Metanephros (tissue), 1 donor: ENCODE data around the gene GYG2. TPM values are rescaled to one million over a fixed set of nuclear protein-coding genes. Genes with fewer than 3 reads are reported as not detected.

Experiments used
- total RNA-seq: library from RNA; depleted of rRNA; stranded (reverse); fragments of >200 nt; gene quantifications from one replicate; pipeline ENCODE4 v1.2.3, GENCODE V29; 2014

Gene GYG2
- total RNA-seq: 11.0 TPM

DNA sequence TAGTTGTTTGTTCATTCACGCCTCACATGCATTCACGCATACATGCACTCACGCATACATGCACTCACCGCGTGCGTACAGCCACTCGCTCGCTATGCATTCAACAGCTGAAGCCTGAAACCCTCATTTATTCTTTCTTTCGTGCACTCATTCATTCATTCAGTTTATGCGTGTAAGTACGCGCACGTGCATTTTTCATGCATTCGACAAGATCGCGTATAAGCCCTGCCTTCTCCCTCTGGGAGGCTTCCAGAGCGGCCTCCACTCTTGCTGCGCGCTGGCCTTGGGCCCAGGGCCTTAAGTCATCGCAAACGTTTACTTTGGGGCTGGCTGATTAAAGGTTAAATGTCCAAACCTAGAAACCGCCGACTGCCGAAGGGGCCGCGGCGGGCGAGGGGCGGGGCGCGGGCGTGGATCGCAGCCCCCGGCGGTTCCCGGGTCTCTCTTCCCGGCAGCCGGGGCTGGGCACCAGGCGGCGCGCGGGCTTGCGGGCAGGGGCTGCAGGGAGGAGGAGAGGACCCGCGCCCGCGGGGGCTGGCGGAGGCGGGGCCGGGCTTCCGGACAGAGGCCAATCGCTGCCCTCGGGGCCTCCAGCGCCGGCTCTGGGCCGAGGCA, at the start of gene GYG2:
Gene GYG2 (plus strand): TSS at position 587 of the 615 bp plus-strand sequence. CDS start 1,259 bp downstream, outside the sequence.

DNA sequence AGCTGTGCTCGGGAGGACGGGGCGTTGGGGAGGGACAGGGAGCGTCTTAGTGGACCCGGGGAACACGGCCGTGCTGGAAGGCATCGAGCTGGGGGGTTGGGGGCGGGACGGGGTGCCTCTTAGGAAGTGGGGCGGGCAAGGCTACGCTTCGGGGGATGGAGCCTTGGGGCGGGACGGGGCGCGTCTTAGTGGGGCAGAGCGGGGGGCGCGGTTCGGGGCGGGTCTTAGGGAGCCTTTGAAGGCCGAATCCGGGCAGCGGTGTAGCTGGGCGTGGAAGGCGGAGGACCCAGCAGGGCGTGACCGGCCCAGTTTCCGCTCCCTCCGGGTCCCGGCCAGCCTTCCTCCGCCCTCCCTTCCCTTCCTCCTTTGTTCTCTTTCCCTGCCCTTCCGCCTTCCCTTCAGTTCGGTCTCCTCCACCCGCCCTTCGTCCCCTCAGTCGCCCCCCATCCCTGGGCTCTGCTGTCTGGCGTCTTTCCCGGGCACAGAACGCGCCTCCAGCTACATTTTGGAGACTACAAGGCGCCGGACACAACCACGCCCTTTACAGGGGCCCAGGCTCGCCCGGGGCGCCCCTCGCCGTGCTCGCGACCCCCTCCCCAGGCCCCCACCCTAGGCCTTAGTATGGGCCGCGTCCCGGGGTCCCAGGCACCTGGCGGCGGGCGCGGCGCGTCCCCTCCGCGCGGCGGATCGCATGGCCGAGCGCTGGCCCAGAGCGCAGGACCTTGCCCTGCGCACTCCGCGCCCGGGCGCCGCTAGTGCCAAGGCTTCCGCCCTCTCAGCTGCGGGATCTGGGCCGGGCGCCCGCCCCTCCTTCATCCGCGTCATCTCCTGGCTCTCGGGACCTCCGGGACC, 100.1 kb downstream of the GYG2 start, which contains the start of gene ARSD:
Gene ARSD (minus strand): TSS at position 757 of the 852 bp plus-strand sequence. CDS start 64 bp downstream, at position 693.

Other genes starting within 250 kb of the GYG2 start
- 85.2 TPM for gene CD99, start 137.6 kb upstream of the GYG2 start, total RNA-seq
- gene XG, start 76.9 kb upstream of the GYG2 start, total RNA-seq: 0.18 TPM
- gene ARSD, start 100.4 kb downstream of the GYG2 start, total RNA-seq: 73.9 TPM
- gene ARSH, start 177.6 kb downstream of the GYG2 start, total RNA-seq: not detected
- gene ARSF, start 212.5 kb downstream of the GYG2 start, total RNA-seq: not detected